Breast epithelium (tissue), 4 donors: ENCODE results near the gene IKBKE. TPM values are rescaled to one million over a fixed set of nuclear protein-coding genes. Genes with fewer than 3 reads are reported as not detected.

Experiments used
- DNase-seq, 2 donors: peaks; one replicate each; pipeline ENCODE4 v3.0.0-alpha.2; 2019; ENCODE audit warnings: low spot score in 2 of 2
- H3K27ac ChIP-seq, 2 donors: fragments of 200-600 bp; sonication (generic) in 1 of 2; one replicate each; pipeline ENCODE4 v1.5.1; 2016 to 2019; ENCODE audit warnings: mild to moderate bottlenecking in 1 of 2
- H3K27me3 ChIP-seq, 2 donors: fragments of 200-600 bp; sonication (generic) in 1 of 2; one replicate each; pipeline versions ENCODE4 v1.5.1 to v1.6.0; 2017 to 2019; ENCODE audit warnings: control low read depth in 1 of 2, mild to moderate bottlenecking in 1 of 2
- H3K36me3 ChIP-seq: fragments of 200-600 bp; one replicate; pipeline ENCODE4 v1.5.1; 2019
- H3K4me1 ChIP-seq, 2 donors: fragments of 200-600 bp; sonication (generic); one replicate each; pipeline ENCODE4 v1.5.1; 2016 to 2019; ENCODE audit warnings: control low read depth in 1 of 2
- H3K4me3 ChIP-seq, 3 donors: fragments of 200-600 bp; sonication (generic); 1 replicate in 2 of 3; 2 replicates in 1 of 3; pipeline ENCODE4 v1.5.1; 2016 to 2019; ENCODE audit warnings: mild to moderate bottlenecking in 3 of 3, moderate library complexity in 2 of 3
- H3K9me3 ChIP-seq, 2 donors: fragments of 200-600 bp; sonication (generic) in 1 of 2; one replicate each; pipeline ENCODE4 v1.5.1; 2016 to 2019; ENCODE audit warnings: control low read depth in 1 of 2
- CTCF ChIP-seq, 3 donors: fragments of 450-650 bp; IDR thresholded peaks; one replicate each; pipeline ENCODE4 v1.5.1; 2016 to 2017; ENCODE audit warnings: antibody characterized with exemption in 3 of 3, mild to moderate bottlenecking in 3 of 3, moderate library complexity in 3 of 3
- POLR2A ChIP-seq: fragments of 450-650 bp; IDR thresholded peaks from one replicate; pipeline ENCODE4 v1.6.1; 2016; ENCODE audit warnings: antibody characterized with exemption, mild to moderate bottlenecking, moderate library complexity
- POLR2AphosphoS5 ChIP-seq, 3 donors: sonication (generic); formaldehyde crosslinking; IDR thresholded peaks; one replicate each; pipeline ENCODE4 v1.6.1; 2017; ENCODE audit warnings: antibody characterized with exemption in 3 of 3
- intact Hi-C: fragments of 100-400 bp; cut with DNase I; formaldehyde crosslinking; loops from one replicate; pipeline ENCODE4 v1.15.1; 2023; ENCODE audit warnings: low total_unique reads
- total RNA-seq, 3 donors: library from RNA; depleted of rRNA; stranded (reverse); fragments of >200 nt; gene quantifications; one replicate each; pipeline ENCODE4 v1.1.0, GENCODE V29; 2016

The IKBKE gene
- total RNA-seq, 3 donors from 2014 or later: 4.4 to 4.9 (median 4.8) TPM

GRCh38 chr1:206472024-206472423 is 1.7 kb downstream of the IKBKE start:
- H3K27me3 ChIP-seq: no peaks in the 10 kb centered on the region
- H3K4me1 ChIP-seq: peaks cover 0 to 9% of the 10 kb centered on the region in 2 donors
- H3K9me3 ChIP-seq: no peaks in the 10 kb centered on the region
- H3K27ac ChIP-seq: peak overlapping the region in 1 of 2 donors; percentile 48
- no peak overlapping the region for H3K4me3 ChIP-seq
- no peak for DNase-seq
- TF ChIP-seq CTCF (IDR thresholded peaks at IDR 0.05) (no peak), POLR2A (no peak), POLR2AphosphoS5 (IDR thresholded peaks at IDR 0.05) (no peak)
- intact Hi-C loops: no loop called here
- H3K36me3 ChIP-seq: no peaks in the 10 kb centered on the region

GRCh38 chr1:206472454-206472853 is 2.2 kb downstream of the IKBKE start:
- H3K27ac ChIP-seq: peak overlapping the region in 1 of 2 donors; percentile 48
- no peak for DNase-seq
- peaks cover 0 to 9% of the 10 kb centered on the region in 2 donors for H3K4me1 ChIP-seq
- intact Hi-C loops: no loop called here
- H3K4me3 ChIP-seq: no peak overlapping the region
- no peaks in the 10 kb centered on the region for H3K9me3 ChIP-seq
- TF ChIP-seq CTCF (IDR thresholded peaks at IDR 0.05): no peak
- TF ChIP-seq POLR2AphosphoS5 (IDR thresholded peaks at IDR 0.05): no peak
- TF ChIP-seq POLR2A: no peak
- no peaks in the 10 kb centered on the region for H3K36me3 ChIP-seq
- H3K27me3 ChIP-seq: no peaks in the 10 kb centered on the region

DNA sequence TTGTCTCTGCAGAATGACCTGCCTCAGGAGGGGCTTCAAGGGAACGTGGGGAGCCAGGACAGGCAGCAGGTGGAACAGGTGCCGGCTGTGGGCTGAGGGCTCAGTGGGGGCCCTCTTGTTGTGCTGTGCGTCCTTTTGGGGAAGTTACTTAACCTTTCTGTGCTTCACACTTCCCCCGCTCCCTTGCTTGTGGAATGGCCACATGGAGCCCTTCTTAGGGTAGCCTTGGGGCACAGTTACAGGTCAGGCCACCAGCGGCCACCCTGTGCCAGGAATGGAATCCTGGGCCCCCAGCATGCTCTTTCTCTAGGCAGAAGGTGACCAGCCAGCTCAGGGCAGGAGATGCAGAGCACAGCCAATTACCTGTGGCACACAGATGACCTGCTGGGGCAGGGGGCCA is 2.6 kb downstream of the IKBKE start:
- DNase-seq: no peak
- TF ChIP-seq POLR2A: no peak
- TF ChIP-seq POLR2AphosphoS5 (IDR thresholded peaks at IDR 0.05): no peak
- TF ChIP-seq CTCF (IDR thresholded peaks at IDR 0.05): no peak
- peak overlapping the region in 1 of 2 donors; percentile 48 for H3K27ac ChIP-seq

GRCh38 chr1:206476058-206476457 is 5.8 kb downstream of the IKBKE start:
- intact Hi-C loops: no loop called here
- TF ChIP-seq POLR2AphosphoS5 (IDR thresholded peaks at IDR 0.05) (no peak), POLR2A (no peak), CTCF (IDR thresholded peaks at IDR 0.05) (no peak)
- DNase-seq: no peak
- no peaks in the 10 kb centered on the region for H3K27me3 ChIP-seq
- H3K27ac ChIP-seq: no peak overlapping the region
- H3K4me1 ChIP-seq: no peaks in the 10 kb centered on the region
- H3K4me3 ChIP-seq: no peak overlapping the region
- H3K9me3 ChIP-seq: no peaks in the 10 kb centered on the region
- no peaks in the 10 kb centered on the region for H3K36me3 ChIP-seq

More for the DNA sequence above, 2.6 kb downstream of the IKBKE start:
- intact Hi-C loops: no loop called here
- Histone ChIP-seq H3K4me3 (no peak overlapping the region), H3K4me1 (peaks cover 0 to 9% of the 10 kb centered on the region in 2 donors), H3K36me3 (no peaks in the 10 kb centered on the region), H3K9me3 (no peaks in the 10 kb centered on the region), H3K27me3 (no peaks in the 10 kb centered on the region)

DNA sequence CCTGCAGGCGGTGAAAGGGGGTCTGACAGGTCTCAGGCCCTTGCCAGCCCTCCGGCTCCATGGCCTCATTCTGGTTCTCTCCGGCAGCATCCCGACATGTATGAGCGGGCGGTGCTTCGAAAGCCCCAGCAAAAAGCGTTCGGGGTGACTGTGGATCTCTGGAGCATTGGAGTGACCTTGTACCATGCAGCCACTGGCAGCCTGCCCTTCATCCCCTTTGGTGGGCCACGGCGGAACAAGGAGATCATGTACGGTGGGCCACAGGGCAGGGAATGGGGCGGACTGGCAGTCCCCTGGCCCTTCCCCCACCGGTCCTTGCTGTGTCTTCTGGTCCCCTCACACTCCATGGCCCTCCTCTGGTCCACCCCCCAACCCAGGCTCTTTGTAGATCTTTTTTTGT is 6.3 kb downstream of the IKBKE start:
- TF ChIP-seq POLR2AphosphoS5 (IDR thresholded peaks at IDR 0.05) (no peak), POLR2A (no peak), CTCF (IDR thresholded peaks at IDR 0.05) (no peak)

More for the DNA sequence above, 6.3 kb downstream of the IKBKE start:
- Histone ChIP-seq H3K4me3 (no peak overlapping the region), H3K9me3 (no peaks in the 10 kb centered on the region), H3K4me1 (no peaks in the 10 kb centered on the region), H3K27me3 (no peaks in the 10 kb centered on the region), H3K27ac (no peak overlapping the region), H3K36me3 (no peaks in the 10 kb centered on the region)
- intact Hi-C loops: no loop called here
- DNase-seq: no peak
